ENCODE results near the gene CMYA5. TPM values are rescaled to one million over a fixed set of nuclear protein-coding genes. Genes with fewer than 3 reads are reported as not detected.

CMYA5 gene
- total and polyA plus RNA-seq, 2 donors (not counting 3 experiments of a cell fraction or from before 2014, with no cell fraction given): 0.04 to 0.20 TPM

DNA sequence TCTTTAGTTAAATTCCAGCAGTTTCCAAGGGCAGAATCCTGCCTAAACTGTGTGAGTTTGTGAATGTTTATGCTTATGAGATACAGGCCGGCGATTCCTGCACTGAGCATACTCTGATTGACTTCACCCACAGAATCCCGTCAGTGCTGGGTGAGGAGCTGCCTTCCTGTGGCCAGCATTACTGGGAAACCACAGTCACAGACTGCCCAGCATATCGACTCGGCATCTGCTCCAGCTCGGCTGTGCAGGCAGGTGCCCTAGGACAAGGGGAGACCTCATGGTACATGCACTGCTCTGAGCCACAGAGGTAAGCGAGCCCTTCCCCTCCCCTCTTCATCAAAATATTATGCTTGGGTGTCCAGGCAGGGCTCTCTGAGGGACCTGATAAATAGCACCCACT is 103.7 kb downstream of the CMYA5 start:
- CTCF ChIA-PET: no interaction called here
- POLR2A ChIA-PET: no interaction called here

More for the DNA sequence above, 103.7 kb downstream of the CMYA5 start:
- Histone ChIP-seq H4K20me1 (replicated peaks; ENCODE audit: control insufficient read depth, extremely low read depth, insufficient read depth, low read length) (no peaks in the 10 kb centered on the region), H3K9ac (replicated peaks; ENCODE audit: extremely low read depth, insufficient read depth, low read length) (no peak overlapping the region), H3K79me2 (ENCODE audit: control insufficient read depth, insufficient read depth, low read length) (no peaks in the 10 kb centered on the region), H3K9me3 (replicated peaks; ENCODE audit: control insufficient read depth, insufficient read depth, low read length) (no peaks in the 10 kb centered on the region), H3K9me1 (replicated peaks; ENCODE audit: control insufficient read depth, extremely low read depth, insufficient read depth, low read length) (no peaks in the 10 kb centered on the region), H3K27me3 (ENCODE audit: control insufficient read depth in 2 of 2, insufficient read depth in 2 of 2, low read length in 2 of 2) (no peaks in the 10 kb centered on the region), H3K4me3 (replicated peaks in 1 of 3; ENCODE audit: insufficient read depth in 1 of 3, low read depth in 1 of 3, low read length in 3 of 3) (no peak overlapping the region), H3K4me2 (ENCODE audit: insufficient read depth, low read length) (no peak overlapping the region), H3K36me3 (ENCODE audit: control insufficient read depth in 2 of 2, extremely low read depth in 1 of 2, insufficient read depth in 2 of 2, low read length in 2 of 2) (no peaks in the 10 kb centered on the region), H2AFZ (ENCODE audit: low read depth, low read length) (no peak overlapping the region), H3K4me1 (ENCODE audit: control insufficient read depth, extremely low read depth, insufficient read depth, low read length) (no peaks in the 10 kb centered on the region), H3K27ac (ENCODE audit: insufficient read depth, low read depth, low read length) (no peak overlapping the region)
- no peak for FAIRE-seq
- DNase-seq (ENCODE audit: low read depth, low spot score): no peak
- intact Hi-C loops (cut with micrococcal nuclease): no loop called here
- BruUV-seq (replicated peaks): no TSS peak
- TF ChIP-seq MYC (IDR thresholded peaks at IDR 0.05; ENCODE audit: low read depth, low read length) (no peak), CTCF (IDR thresholded peaks at IDR 0.05; ENCODE audit: extremely low read depth in 1 of 2, insufficient read depth in 1 of 2, low read depth in 1 of 2, low read length in 2 of 2) (no peak), GATA2 (IDR thresholded peaks at IDR 0.05; ENCODE audit: insufficient read depth, insufficient read length, low read depth, low read length) (no peak), MAX (IDR thresholded peaks at IDR 0.05; ENCODE audit: insufficient read depth, insufficient read length) (no peak), JUN (IDR thresholded peaks at IDR 0.05; ENCODE audit: borderline replicate concordance, insufficient read depth, insufficient read length, low read depth) (no peak), EZH2 (IDR thresholded peaks at IDR 0.05; ENCODE audit: borderline replicate concordance, low read depth, low read length, severe bottlenecking) (no peak), POLR2AphosphoS5 (IDR thresholded peaks at IDR 0.05; ENCODE audit: insufficient read depth, low read depth, low read length) (no peak), POLR2A (IDR thresholded peaks at IDR 0.05; ENCODE audit: low read depth, low read length) (no peak), FOS (IDR thresholded peaks at IDR 0.05; ENCODE audit: borderline replicate concordance, insufficient read depth, low read length) (no peak)
- dilution Hi-C loops (cut with MboI; ENCODE audit: extremely low pct_ligation_motif_present, low sequenced_read_pairs): no loop called here

Measured in endothelial cell of umbilical vein (primary cell).